ENCODE results near the gene MAL. TPM values are rescaled to one million over a fixed set of nuclear protein-coding genes. Genes with fewer than 3 reads are reported as not detected.

Gene MAL
- total RNA-seq, 2 donors from 2014 or later, result 47.2 to 65.9 TPM

DNA sequence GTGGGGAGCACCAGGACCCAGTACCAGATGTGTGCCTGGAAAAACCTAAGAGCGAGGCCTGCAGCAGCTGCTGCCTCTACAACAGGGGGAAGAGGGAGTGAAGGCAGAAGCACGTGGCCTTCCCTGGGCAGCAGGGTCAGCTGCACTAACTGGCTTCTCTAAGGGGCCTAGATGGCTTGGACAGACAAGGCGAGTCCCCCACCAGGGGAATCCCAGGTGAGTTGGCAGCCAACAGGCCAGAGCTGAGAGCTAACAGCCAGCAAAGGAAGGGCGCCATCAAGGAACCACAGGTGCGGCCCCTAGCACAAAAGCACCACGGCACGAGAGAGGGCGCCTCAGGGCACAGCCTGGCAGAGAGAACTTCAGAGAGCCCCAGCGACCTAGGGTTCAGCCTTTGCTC is 19.8 kb upstream of the MAL start:
- Mint-ChIP-seq H3K4me3 (no peak overlapping the region), H3K9me3 (no peaks in the 10 kb centered on the region), H3K36me3 (ENCODE audit: low read depth) (no peaks in the 10 kb centered on the region)

DNA sequence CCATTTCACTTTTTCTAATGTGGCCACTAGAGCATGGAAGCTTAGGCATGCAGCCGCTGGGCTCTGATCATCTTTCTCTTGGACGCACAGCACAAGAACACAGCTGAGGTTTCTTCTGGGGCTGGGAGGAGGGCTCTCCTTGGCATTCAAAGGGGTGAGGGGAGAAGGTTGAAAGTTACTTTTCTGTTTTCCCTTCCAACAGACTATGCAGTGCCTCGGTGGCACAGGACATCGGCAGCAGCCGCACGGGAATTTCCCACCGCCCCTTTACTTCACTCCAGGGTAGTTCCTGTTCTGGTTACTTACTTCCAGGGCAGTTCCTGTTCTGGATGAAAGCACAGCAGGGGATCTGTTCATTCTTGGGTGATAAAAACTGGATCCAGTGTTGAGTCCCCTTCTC is 18.9 kb upstream of the MAL start:
- no peak for ATAC-seq (replicated peaks)
- no peaks in the 10 kb centered on the region for H3K36me3 Mint-ChIP-seq (ENCODE audit: low read depth)
- no peak overlapping the region for H3K27ac Mint-ChIP-seq
- H3K4me1 Mint-ChIP-seq, result no peaks in the 10 kb centered on the region
- no peak overlapping the region for H3K4me3 Mint-ChIP-seq
- H3K27me3 Mint-ChIP-seq, result peaks cover 8% of the 10 kb centered on the region
- no peaks in the 10 kb centered on the region for H3K9me3 Mint-ChIP-seq

More for the DNA sequence above, 19.8 kb upstream of the MAL start:
- Mint-ChIP-seq H3K27me3 (peaks cover 8% of the 10 kb centered on the region), H3K4me1 (no peaks in the 10 kb centered on the region), H3K27ac (no peak overlapping the region)
- no peak for ATAC-seq (replicated peaks)

DNA sequence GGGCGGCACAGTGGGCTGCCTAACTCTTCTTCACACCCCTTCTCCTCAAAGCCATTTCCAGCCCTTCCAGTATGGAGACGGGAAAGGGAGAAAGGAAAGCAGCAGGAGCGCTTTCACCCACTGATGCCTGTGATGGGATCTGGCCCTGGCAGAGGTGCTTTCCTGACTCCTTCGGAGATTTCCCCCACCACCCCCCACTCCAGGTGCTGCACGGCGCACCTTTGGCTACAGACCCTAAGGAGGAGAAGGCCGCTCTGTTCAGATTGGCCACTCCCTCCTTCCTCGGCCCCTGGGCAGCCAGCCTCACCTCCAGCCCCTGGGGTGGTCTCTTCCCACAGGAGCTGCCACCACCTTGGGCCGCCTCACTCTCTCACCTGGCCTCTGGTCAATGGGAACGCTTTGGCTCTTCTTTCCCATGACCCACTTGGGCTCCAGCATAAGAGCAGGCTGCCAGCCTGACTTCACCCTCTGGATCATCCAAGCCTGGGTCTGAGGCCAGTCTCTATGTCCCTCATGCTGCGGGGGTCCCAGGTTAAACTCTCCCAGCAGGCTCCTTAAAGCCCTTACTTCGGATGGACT is 18.4 kb upstream of the MAL start:
- peaks cover 8% of the 10 kb centered on the region for H3K27me3 Mint-ChIP-seq
- H3K4me1 Mint-ChIP-seq, result no peaks in the 10 kb centered on the region
- no peaks in the 10 kb centered on the region for H3K9me3 Mint-ChIP-seq
- no peak overlapping the region for H3K4me3 Mint-ChIP-seq
- ATAC-seq (replicated peaks), result no peak
- H3K36me3 Mint-ChIP-seq (ENCODE audit: low read depth), result no peaks in the 10 kb centered on the region
- H3K27ac Mint-ChIP-seq, result no peak overlapping the region

DNA sequence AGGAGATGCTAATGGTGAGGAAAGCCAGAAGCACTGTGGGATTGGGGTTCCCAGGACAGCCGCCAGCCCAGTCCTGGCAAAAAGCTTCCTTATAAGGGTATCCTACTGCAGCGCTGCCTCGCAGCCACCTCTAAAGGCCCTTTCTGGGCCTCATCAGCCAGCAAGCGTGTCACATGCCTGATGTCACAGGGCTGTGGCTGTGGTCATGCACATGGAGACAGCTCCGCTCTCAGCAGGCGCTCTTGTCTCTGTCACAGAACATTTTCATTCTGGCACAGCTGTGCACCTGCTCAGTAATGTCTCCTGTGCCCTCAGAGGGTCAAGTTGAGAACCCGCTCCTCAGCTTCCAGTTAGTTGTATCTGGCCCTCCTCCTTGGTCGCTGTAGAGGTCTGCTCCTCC is 17.7 kb upstream of the MAL start:
- Mint-ChIP-seq H3K36me3 (ENCODE audit: low read depth) (no peaks in the 10 kb centered on the region), H3K4me3 (no peak overlapping the region), H3K27ac (no peak overlapping the region), H3K27me3 (peaks cover 8% of the 10 kb centered on the region), H3K9me3 (no peaks in the 10 kb centered on the region), H3K4me1 (no peaks in the 10 kb centered on the region)
- ATAC-seq (replicated peaks), result no peak

DNA sequence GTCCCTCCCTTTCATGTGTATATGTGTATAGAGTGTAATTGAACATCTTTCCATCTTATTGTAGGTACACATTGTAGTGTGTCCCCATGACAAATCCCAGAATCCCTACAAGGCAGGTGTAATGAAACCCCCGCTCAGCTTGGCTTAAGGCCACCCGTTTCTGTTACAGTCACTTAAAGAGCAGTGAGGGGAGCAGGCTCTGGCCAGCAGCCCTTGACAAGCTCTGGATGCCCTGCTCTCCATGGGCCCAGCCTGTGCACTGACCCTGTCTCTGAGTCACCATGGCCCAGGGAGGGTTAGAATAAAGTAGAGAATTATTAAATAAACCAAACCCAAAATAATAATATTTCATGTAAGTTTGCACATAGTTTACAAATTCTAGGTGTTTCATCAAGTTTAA is 17.2 kb upstream of the MAL start:
- no peak overlapping the region for H3K4me3 Mint-ChIP-seq
- H3K9me3 Mint-ChIP-seq, result no peaks in the 10 kb centered on the region
- H3K27ac Mint-ChIP-seq, result no peak overlapping the region
- no peaks in the 10 kb centered on the region for H3K4me1 Mint-ChIP-seq
- peaks cover 8% of the 10 kb centered on the region for H3K27me3 Mint-ChIP-seq
- no peak for ATAC-seq (replicated peaks)
- no peaks in the 10 kb centered on the region for H3K36me3 Mint-ChIP-seq (ENCODE audit: low read depth)

DNA sequence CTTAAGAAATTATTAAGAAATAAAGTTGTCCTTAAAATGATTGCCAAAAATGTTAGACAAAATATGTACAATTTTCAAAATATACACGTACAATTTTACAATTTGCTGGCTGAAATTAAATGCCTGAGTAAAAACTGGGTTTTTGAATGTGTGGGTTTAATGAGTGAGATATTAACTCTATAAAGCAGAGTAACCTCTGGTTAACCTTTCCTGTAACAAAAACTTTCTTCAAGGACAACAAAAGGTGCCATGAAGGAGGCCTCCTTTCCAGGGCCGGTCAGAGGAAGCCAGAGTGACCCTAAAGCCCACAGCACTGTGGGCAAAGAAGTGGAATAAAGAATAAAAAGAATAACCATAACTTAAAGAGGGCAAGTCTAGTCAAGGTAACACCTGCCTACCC is 16.5 kb upstream of the MAL start:
- no peak overlapping the region for H3K27ac Mint-ChIP-seq
- no peaks in the 10 kb centered on the region for H3K9me3 Mint-ChIP-seq
- no peaks in the 10 kb centered on the region for H3K36me3 Mint-ChIP-seq (ENCODE audit: low read depth)
- no peak overlapping the region for H3K4me3 Mint-ChIP-seq
- ATAC-seq (replicated peaks), result no peak
- H3K4me1 Mint-ChIP-seq, result no peaks in the 10 kb centered on the region
- peaks cover 8% of the 10 kb centered on the region for H3K27me3 Mint-ChIP-seq

DNA sequence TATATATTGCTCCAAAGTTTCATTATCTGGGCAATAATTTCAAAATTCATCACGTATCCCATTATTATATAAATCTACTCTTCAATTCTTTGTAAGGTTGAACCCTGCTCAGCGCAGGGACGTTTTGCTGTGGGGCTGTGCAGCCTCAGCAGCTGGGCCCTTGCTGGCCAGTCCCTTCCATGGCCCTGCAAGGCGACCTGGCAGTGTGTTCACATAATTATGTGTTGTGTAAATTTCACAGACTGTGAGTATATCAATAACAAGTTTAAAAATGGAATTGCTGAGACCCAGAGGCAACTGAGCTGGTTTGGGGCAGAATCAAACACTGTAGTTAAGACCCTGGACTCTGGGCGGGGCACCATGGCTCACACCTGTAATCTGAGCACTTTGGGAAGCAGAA is 16.1 kb upstream of the MAL start:
- Mint-ChIP-seq H3K4me3 (no peak overlapping the region), H3K27ac (no peak overlapping the region), H3K4me1 (no peaks in the 10 kb centered on the region), H3K9me3 (no peaks in the 10 kb centered on the region), H3K27me3 (peaks cover 6% of the 10 kb centered on the region), H3K36me3 (ENCODE audit: low read depth) (no peaks in the 10 kb centered on the region)
- ATAC-seq (replicated peaks), result no peak

DNA sequence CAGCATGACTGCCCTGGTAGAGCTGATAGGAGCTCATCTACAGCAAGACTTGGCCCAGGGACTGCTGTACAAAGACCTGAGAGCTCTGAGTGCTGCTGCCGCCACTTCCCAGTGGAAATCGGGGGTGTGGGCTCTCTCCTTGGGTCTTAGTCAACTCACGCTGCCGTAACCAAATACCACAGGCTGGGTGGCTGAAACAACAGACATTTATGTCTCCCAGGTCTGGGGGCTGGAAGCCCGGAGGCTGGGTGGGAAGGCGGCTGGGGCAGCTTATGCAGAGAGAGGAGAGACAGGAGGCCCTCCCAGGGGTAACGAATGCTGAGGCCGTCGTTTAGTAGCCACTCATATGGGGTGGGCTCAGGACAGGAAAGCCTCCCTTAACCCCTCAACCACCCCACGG is 15.4 kb upstream of the MAL start:
- Mint-ChIP-seq H3K4me1 (no peaks in the 10 kb centered on the region), H3K27ac (no peak overlapping the region), H3K4me3 (no peak overlapping the region), H3K36me3 (ENCODE audit: low read depth) (no peaks in the 10 kb centered on the region), H3K27me3 (peaks cover 4% of the 10 kb centered on the region), H3K9me3 (no peaks in the 10 kb centered on the region)
- ATAC-seq (replicated peaks), result no peak

DNA sequence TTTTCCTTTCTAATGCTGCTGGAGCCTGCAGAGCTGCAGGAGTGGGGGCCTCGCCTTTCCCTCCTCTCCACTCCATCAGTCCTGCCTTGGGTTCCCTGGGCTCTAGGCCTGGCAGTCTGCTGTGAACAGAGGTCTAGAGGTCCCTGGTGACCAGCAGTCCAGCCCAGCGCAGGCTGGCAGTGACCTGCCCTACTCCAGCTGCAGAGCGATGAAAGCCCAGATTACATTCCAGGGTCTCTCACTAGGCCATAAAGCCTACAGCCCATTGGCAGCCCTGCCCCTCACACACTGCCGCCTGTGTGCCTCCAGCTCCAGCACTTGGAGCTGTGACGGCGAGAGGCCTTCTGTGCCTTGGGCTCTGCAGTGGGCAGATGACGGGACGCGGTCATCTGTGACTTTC is 14.8 kb upstream of the MAL start:
- H3K27ac Mint-ChIP-seq, result no peak overlapping the region
- no peaks in the 10 kb centered on the region for H3K9me3 Mint-ChIP-seq
- H3K4me1 Mint-ChIP-seq, result no peaks in the 10 kb centered on the region
- no peaks in the 10 kb centered on the region for H3K27me3 Mint-ChIP-seq
- no peak for ATAC-seq (replicated peaks)
- no peak overlapping the region for H3K4me3 Mint-ChIP-seq
- no peaks in the 10 kb centered on the region for H3K36me3 Mint-ChIP-seq (ENCODE audit: low read depth)

DNA sequence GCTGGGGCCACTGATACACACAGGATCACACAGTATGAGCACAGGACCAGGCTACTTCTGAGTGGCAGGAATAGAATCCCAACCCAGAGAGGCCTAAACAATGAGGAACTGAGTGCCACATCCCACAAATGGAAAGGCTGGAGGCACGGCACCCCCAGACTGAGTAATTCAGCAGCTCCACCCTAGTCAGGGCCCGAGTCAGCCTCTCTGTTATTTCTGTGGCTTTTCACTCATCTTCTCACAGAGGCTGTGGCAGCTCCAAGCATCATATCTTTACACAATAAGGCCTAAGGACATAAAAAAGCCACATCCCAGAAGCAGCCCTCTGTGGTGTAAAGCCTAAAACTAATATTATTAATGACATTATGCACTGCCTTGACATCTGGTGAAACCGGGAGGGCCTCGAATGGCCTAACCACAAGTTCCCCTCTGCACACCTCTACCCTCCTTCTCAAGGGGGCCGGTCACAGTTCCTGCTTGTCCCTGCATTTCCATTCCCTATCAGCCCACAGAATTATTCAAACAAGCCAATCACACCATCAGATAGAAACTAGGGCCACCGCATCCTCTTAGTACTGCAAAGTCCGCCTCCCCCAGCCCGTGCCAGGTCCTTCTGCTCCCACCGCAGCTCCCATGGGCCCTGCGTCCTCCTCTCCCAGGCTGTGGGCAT is 12.5 kb upstream of the MAL start:
- Mint-ChIP-seq H3K27ac (no peak overlapping the region), H3K4me1 (no peaks in the 10 kb centered on the region), H3K9me3 (no peaks in the 10 kb centered on the region), H3K36me3 (ENCODE audit: low read depth) (no peaks in the 10 kb centered on the region), H3K4me3 (no peak overlapping the region), H3K27me3 (no peaks in the 10 kb centered on the region)
- peak; percentile 37 for ATAC-seq (replicated peaks)

DNA sequence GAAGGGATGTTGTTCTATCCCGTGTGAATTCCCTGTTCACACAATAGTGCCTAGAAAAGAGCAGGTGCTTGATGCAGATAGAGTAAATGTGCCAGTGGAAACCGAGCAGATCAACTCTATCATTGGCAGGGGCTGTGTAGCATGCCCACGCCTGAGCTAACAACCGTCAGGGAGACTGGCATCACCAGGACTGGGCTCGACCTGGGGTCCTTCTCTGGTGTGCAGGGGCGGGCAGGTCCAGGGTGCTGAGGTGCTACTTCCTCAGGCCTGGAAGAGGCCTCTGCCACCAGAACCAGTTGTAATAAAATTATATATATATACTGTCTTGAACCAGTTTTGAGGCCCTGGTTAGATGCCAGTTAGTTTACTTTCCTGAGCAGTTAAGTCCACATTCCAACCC is 11.8 kb upstream of the MAL start:
- Mint-ChIP-seq H3K4me1 (no peaks in the 10 kb centered on the region), H3K27me3 (no peaks in the 10 kb centered on the region), H3K27ac (no peak overlapping the region), H3K9me3 (no peaks in the 10 kb centered on the region), H3K36me3 (ENCODE audit: low read depth) (no peaks in the 10 kb centered on the region), H3K4me3 (no peak overlapping the region)
- no peak for ATAC-seq (replicated peaks)

DNA sequence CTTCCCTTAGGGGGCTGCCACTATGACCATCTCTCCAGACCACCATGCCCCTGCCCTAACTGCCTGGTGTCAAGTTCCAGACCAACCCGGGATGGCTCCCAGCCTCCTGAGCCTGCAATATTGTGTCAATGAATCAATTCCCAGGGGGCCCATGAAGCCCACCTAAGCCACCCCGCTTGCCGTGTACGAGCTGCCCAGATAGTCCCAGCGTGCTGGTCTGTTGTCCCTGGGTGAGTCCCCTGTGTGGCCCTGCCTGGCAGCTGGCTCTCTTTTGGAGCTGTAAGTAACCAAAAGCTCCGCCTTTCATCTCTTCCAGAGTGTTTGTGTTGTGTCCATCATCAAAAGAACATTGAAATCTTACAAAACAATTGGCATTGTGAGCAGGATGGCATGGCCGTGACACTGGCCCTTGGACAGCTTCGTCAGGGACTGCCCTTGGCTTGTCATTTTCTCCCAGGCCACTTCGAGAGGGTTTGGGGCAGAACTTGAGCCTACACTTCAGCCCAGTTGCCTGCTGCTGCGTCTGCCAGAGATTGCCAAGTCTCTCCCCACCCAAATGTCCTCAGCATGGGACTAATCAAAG is 11.3 kb upstream of the MAL start:
- Mint-ChIP-seq H3K36me3 (ENCODE audit: low read depth) (no peaks in the 10 kb centered on the region), H3K9me3 (no peaks in the 10 kb centered on the region), H3K27me3 (no peaks in the 10 kb centered on the region), H3K4me1 (no peaks in the 10 kb centered on the region), H3K4me3 (no peak overlapping the region), H3K27ac (no peak overlapping the region)
- ATAC-seq (replicated peaks), result no peak

DNA sequence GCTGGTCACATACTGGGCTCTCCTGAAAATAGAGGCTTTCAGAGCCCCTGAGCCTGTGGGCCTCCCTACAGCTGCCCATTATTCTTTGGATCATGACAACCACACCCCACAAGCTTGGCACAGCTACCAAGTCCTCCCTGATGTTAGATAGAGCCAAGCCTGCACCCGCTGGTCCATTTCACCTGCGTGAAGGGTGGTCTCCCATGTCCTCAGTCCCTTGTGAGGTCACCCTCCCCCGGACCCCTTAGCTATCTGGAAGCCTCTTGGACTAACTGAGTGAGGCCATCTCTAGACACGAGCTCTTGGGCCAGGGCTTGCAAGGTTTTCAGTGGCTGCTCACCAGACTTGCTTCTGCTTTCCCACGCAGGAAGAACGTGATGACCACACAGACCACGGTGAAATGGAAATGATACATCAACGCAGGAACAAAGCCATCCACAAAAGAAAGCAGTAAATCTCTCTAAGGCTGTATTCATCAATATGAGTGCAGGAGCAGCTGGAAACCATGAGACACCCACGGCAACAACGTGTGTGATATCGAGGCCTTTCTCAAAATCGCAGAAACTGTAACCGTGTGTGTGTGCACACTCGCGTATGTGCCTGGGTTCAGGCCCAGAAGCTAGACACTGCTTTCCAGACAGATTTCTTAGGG is 10.1 kb upstream of the MAL start:
- H3K9me3 Mint-ChIP-seq, result no peaks in the 10 kb centered on the region
- no peak overlapping the region for H3K4me3 Mint-ChIP-seq
- H3K4me1 Mint-ChIP-seq, result no peaks in the 10 kb centered on the region
- no peaks in the 10 kb centered on the region for H3K27me3 Mint-ChIP-seq
- no peaks in the 10 kb centered on the region for H3K36me3 Mint-ChIP-seq (ENCODE audit: low read depth)
- ATAC-seq (replicated peaks), result peak; percentile 59
- peak overlapping the region; percentile 33 for H3K27ac Mint-ChIP-seq

DNA sequence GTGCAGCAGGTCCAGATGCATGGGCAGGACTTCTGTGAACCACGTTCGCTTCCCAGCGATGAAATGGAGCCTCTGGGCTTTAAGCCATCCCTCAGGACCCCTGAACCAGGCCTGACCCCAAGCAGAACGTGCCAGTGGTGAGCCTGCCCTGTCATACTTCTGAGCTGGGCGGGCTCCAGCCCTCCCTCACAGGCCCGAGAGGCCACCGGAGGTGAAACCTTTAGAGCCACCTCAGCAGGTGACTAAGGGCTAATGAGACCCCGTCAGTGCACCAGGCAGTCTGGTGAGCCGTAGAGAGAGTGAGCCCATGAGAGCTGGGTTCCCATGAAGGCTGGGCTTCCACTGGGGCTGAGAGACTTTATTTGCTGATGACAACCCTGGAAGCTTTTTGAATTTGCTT is 8.9 kb upstream of the MAL start:
- Mint-ChIP-seq H3K4me3 (no peak overlapping the region), H3K4me1 (no peaks in the 10 kb centered on the region), H3K27ac (no peak overlapping the region), H3K9me3 (no peaks in the 10 kb centered on the region), H3K36me3 (ENCODE audit: low read depth) (no peaks in the 10 kb centered on the region), H3K27me3 (no peaks in the 10 kb centered on the region)
- no peak for ATAC-seq (replicated peaks)

DNA sequence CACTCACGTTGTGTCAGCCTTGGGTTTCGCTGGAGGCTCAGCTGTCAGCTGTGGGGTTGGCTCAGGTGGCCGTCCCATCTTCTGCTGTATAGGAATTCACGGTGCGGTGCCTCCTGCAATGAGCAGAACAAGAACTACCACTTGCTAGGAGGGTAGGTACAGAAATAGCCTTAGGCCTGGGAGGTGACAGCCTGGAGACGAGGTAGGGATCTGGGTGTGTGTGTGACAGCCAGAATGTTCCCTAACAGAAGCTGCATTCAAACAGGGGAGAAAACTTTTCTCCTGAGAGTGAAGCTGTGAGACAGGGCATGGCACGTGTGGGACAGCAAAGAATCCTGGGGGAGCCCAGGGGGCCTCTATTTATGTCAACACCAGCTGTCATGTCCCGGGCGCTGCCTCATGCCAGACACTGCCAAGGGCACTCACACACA is 8.4 kb upstream of the MAL start:
- Mint-ChIP-seq H3K36me3 (ENCODE audit: low read depth) (no peaks in the 10 kb centered on the region), H3K27me3 (no peaks in the 10 kb centered on the region), H3K4me1 (no peaks in the 10 kb centered on the region), H3K27ac (no peak overlapping the region), H3K9me3 (no peaks in the 10 kb centered on the region), H3K4me3 (no peak overlapping the region)
- ATAC-seq (replicated peaks), result no peak
